GM19035 (cell line): ENCODE data around the gene LRG1.
"Not testable (repeated sequence)": the region's sequence is repeated elsewhere in the genome, so short reads cannot be mapped to it uniquely, and the experiment has no call there.

Source experiments
- ATAC-seq: cut with Tn5 transposase; IDR thresholded peaks from one replicate; pipeline ENCODE4 v1.9.1; 2021; ENCODE audit not compliant: unreplicated experiment

The LRG1 gene

DNA sequence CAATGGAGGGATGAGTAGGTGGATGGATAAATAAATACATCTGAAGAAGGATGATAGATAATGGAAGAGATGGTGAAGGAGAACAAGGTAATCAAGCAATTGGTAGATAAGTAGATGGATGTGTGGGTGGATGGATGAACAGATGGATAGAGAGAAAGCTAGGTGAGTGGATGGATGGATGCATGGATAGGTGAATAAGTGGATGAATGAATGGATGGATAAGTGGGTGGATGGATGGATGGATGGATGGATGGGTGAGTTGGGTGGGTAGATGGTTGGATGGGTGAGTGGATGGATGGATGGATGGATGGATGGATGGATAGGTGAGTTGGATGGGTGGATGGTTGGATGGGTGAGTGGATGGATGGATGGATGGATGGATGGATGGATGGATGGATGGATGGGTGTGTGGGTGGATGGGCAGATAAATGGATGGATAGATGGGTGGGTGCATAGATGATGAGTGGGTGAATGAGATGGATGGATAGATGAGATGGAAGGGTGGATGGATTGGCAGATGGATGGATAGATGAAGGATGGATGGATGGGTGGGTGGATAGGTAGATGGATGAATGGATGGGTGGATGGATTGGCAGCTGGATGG is 13.4 kb upstream of the LRG1 start:
- ATAC-seq = no peak

DNA sequence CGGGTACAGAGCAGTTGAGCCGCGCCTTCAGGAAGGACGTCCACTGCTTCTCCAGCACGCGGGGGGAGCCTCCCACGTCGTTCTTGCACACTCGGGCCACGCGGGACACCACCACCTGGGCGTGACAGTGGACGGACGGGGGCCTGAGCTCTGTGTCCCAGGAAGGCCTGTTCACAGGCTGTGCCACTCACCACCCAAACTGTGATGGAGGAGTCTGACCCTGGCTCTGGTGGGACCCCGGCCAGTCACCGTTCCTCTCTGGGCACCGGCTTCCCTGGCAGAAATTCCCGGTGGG is 12.6 kb upstream of the LRG1 start:
- no peak for ATAC-seq

DNA sequence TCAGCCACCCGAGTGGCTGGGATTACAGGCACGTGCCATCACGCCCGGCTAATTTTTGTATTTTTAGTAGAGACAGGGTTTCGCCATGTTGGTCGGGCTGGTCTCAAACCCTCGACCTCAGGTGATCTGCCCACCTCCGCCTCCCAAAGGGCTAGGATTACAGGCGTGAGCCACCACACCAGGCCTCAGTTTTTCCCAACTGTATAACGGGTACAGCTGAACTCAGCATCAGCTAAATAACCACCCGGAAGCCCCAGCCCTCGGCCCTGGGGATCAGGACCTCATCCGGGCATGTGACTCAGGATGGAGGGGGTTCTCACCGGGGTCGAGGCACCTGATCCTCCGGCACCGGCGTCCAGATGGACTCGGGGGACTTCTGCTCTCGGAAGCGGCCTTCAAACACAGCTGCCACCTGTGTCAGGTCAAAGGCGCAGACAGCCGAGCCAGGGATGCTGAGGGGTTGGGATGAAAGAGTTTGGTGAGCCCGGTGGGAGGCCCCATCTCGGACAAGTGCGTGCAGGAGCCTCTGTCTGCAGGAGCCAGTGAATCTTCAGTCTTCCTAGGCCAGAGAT is 10.7 kb upstream of the LRG1 start:
- ATAC-seq = no peak

DNA sequence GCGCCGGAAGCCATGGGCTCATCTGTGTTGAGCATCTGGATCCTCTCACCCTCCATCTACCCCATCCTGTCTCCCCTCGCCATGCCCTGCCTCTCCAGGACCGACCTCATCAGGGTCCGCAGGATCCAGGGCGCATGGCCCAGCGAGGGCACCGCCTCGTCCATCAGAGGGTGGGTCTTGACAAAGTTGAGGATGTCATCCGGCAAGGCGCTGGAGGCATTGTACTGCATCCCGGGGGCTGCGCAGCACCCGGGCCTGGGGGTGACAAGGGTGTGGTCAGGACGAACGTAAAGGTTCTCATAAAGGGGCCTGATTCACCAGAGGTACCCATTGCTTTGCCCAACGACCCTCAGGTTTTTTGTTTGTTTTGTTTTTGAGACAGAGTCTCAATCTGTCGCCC is 10.2 kb upstream of the LRG1 start:
- no peak for ATAC-seq

DNA sequence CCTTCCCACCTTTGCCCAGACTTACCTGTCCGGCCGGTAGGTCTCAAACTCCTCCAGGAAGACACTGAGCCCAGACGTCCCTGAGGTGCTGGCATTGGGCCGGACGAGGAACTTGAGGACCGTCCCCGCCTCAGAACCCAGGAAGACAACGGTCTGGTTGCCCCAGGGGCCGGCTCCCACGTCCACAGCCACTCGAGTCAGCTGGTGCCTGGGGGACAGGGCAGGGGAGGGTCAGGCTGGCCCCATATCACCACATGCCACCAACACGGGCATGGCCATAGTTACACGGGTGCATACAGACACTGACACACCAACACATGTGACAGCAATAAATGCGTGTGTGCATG is 8.4 kb upstream of the LRG1 start:
- no peak for ATAC-seq

DNA sequence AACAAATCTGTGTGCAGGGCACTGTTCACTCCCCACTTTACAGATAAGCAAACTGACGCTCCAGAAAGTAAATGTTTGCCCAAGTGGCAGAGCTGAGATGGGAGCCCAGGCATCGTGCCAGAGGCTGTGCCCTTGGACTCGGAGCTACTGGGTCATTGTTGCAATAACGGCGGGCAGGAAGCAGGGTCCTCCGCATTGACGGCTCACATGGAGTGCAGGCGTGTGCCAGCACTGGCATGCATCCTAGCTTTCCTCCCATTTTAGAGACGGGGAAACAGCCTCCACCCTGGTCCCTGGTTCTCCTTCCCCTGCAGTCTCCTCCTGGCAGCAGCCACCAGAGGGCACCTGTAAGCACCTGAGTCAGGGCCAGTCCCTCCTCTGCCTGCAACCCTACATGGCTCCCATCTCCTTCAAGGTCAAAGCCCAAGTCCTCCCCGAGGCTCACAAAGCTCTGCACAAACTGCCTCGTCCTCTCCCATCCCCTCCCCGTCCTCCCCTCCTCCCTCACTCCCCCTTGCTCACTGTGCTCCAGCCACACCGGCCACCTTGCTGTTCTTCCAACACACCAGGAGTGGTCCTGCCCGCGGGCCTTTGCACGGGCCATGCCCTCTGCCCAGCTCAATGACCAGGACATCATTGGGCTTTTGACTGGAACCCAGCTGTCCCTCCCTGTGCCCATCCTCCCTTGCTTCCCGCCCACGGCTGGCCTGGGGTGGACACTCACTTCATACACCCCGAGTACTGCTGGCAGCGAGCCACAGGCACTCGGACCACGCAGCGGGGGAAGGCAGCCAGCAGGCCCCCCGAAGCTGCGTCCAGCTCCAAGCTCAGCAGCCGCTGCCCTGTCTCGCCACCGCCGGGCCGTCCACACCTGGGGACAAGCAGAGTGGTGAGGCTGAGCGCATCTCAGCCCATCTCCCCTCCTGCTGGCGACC is 7.7 kb upstream of the LRG1 start:
- ATAC-seq = no peak

DNA sequence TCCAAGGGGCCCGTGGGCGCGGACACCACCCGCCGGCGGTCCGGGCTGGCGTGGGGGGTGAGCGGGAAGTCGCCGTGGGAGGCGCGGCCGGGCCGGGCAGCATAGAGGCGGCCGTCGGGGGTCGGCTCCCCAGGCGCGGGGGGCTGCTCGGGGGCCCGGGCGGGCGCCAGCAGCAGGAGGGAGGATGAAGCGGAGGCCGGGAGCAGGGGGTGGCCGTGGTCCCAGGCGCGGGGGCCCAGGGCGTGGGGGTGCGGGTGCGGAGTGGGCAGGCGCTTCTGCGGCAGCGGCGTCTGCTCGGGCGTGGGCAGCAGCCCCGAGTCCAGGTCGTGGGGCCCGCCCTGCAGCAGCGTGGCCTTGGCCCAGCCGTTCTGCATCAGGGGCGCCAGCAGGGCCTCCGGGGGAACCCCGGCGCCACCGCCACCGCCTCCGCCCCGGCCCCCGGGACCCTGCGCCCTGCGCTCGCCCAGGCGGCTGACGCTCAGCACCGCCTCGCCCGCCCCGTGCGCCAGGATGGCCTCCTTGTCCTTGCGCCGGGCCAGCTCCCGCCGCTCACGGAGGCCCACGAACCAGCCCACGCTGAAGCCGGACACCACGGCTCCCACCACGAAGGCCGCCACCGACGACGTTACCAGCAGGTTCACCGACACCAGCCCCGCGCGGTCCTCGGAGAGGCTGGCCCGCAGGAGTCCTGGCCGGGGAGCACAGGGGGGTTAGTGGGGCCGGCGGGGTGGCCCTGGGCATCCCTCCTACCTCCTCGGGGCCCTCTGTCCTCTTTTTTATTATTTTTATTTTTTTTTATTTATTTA is 4.2 kb upstream of the LRG1 start:
- no peak for ATAC-seq

DNA sequence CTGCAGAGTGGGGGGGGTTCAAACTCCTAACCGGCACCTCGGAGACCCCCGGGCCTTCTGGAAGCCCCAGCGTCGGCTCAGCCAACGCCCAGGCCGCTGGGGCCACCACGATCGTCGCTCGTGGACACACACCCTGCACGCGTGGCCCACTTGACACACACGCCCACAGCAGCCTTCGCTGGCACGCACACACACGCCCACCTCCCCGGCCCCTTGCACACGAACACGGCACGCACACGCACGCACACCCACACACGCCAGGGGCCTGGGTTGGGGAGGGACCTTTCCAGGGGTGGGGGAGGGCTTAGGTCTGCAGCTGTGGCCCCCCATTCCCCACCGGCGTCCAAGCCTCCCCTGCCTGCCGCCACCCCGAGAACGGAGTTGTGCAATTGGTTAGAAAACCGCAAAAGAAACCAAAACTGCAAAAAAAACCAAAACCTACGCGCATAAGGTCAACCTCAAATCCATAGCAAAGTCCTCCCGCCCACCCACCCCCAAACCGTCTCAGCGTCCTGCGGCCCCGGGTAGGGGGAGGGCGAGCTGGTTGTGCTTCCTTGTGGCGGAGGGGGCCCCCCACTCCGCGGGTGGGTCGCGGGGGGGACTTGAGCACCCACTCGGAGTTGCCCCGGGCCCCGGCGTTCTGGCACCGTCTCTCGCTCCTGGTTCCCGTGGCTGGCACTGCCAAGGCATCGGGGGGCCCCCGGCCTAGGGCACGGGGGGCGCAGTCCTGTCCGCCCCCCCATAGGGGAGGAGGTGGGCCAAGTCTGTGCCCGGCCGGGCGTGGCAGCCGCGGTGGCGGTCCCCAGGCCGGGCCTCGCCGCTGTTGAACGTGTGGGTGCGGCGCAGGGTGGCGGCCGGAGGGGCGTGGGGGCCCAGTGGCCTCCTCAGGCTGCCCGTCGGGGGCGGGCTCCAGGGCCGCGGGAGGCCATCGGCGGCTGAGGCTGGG is 3.3 kb upstream of the LRG1 start:
- no peak for ATAC-seq

DNA sequence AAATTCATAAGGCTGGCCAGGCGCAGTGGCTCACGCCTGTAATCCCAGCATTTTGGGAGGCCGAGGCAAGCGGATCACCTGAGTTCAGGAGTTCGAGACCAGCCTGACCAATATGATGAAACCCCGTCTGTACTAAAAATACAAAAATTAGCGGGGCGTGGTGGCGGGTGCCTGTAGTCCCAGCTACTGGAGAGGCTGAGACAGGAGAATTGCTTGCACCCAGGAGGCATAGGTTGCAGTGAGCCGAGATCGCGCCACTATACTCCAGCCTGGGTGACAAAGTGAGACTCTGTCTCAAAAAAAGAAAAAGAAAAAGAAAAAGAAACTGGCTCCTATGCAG is 1.9 kb upstream of the LRG1 start:
- not testable (repeated sequence) for ATAC-seq

DNA sequence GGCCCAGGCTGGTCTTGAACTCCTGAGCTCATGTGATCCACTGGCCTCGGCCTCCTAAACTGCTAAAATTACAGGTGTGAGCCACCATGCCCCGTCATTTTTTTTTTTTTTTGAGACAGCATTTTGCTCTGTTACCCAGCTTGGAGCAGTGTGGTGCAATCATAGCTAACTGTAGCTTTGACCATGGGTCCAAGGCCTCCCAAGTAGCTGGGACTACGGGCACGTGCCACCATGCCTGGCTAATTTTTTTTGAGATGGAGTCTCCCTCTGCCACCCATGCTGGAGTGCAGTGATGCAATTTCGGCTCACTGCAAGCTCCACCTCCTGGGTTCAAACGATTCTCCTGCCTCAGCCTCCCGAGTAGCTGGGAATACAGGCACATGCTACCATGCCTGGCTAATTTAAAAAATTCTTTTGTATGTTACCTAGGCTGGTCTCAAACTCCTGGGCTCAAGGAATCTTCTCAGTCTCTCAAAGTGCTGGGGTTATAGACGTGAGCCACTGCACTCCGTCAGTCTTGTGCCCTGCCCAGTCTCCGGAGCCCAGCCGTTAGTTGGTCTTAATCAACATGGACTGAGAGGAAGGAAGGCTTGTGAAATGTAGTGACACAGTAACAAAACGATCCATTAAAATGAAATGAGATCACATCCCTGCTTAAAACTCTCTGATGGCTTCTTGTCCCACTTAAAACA is 1.4 kb upstream of the LRG1 start:
- ATAC-seq = no peak

DNA sequence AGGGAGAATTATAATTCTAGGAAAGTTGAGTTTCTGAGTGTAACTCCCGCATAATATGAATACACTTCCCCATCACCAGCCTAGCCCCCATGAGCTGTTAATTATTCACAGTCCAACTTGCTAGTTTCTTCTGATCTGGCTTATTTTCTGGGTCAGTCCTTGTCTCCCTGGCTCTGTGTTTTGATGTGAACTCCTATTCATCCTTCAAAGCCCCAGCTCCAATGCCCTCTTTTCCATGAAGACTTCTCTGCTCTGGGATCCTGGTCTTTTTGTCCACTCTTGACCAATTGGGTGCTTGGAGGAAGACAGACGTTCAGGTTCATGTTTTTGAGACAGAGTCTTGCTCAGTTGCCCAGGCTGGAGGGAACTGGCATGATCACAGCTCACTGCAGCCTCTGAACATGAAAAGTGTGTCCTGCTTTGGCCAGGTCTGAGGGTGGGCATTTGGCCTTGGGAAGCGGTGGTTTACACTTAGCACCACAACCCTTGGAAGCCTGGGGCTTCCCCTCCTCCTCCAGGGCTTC is 605 bp downstream of the LRG1 start:
- ATAC-seq = no peak

DNA sequence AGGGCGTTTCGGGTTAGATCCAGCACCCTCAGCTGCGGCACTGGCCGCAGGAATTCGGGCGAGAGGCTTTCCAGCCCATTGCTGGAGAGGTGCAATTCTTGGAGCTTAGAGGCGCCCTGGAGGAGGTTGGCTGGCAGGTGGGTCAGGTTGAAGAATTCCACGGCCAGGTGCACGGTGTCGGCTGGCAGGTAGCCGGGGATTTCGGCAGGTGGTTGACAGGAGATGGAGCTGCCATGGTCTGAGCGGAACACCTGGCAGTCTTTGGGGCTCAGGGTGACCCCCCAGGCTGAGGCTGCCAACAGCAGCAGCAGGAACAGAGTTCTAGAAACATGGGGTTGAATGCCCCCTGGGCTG is 1.3 kb downstream of the LRG1 start:
- ATAC-seq = no peak

DNA sequence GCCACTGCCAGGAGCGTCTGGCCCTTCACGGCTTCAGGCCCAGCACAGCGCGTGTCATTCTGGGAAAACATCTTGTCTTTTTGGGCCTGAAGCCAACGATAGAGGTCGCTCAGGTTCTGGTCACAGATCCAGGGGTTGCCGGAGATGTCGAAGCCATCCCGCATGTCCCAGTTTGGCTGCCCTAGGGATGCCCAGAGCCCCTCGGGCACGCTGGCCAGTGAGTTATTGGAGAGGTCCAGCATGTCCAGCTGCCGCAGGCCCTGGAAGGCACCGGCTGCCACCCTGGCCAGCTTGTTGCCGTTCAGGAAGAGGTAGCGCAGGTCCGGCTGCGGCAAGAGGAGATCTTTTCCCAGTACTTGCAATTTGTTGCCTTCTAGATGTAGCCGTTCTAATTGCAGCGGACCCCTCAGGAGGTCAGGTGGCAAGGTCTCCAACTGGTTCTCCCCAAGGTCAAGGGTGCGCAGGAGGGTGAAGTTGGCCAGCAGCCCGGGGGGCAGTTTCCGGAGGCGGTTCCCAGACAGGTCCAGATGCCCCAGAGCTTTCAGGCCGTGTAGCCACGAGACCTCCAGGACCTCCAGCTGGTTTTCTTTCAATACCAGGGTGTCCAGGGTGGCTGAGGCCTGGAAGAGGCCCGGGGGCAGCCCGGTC is 1.8 kb downstream of the LRG1 start:
- ATAC-seq = no peak

DNA sequence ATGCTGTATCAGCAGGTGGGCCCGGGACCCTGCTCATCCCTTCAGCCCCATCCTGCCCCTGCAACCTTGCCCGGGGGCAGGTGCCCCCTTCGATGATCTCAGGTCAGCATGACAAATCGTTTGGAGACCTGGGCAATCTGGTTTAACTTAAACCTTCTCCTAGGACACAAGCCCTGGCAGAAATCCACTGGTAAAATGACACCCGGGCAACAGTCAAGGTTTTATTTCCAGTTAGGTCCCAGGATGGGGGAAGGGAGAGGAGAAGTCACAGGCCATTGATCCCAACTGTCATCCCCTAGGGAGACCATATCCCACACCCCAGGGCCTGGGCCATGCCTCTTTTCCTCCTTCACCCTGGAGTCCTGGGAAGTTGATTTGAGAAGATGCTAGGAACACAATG is 3.0 kb downstream of the LRG1 start:
- no peak for ATAC-seq

DNA sequence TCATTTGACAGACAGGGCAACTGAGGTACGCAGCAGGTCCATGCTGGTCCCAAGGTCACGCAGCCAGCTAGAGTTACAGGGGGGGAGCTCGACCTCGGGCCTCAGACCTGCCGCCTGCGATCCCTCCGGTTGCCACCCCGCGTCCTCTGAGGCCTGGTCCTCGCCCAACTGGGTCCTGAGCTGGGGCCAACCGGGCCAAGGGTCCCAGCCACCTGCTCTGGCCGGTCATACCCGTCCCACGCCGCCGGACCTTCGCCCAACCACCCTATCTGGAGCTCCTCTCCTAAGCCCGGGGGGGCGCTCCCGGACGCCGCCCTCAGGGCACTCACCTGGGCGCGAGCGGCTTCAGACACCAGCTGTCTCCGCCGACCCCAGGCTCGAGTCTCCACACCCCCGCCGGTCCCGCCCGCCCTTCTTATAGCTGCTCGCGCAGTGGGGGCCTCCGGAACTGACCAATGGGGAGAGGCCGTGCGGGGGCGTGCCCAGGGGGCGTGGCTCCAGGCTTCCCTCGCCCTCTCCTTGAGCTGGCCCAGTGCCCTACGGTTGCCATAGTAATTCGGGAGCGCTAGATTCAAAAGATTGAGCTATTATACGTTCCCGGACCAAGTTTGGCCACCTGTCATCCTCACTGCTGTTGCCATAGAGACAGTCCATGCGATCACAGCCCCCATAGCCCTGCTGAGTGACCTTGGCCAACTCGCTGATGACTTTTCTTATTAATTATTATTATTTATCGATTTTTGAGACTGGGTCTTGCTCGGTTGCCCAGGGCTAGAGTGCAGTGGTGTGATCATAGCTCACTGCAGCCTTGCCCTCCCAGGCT is 4.8 kb downstream of the LRG1 start, which contains the start of gene PLIN5:
TSS of gene PLIN5 (minus strand) at position 389 of the 823 bp plus-strand sequence. CDS start 1,150 bp downstream, outside the sequence.
- no peak for ATAC-seq

DNA sequence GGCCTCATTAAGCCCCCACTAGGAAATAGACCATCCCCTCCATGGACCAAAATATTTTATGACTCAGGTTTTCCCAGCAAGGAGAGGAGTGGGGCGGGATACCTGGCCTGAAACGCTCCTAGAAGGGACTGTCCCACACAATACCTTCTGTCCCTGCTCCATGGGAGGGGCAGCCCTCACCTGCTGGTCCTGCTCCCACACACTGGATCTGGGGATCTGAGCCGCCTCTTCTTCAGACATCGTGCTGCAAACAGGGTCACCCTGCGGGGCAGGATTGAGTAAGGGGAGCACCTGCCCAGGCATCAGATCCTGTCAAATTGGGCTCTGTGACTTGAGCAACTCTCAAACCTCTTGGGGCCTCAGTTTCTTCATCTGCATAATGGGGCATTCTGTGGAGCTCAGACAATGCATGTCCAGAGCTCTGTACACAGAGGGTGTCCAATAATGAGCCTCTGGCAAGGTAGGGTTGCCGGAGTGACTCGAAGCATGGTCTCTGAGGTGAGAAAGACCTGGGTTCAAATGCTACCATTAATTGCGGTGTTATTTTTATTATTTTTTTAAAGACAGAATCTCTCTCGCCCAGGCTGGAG is 5.9 kb downstream of the LRG1 start:
- ATAC-seq = no peak

DNA sequence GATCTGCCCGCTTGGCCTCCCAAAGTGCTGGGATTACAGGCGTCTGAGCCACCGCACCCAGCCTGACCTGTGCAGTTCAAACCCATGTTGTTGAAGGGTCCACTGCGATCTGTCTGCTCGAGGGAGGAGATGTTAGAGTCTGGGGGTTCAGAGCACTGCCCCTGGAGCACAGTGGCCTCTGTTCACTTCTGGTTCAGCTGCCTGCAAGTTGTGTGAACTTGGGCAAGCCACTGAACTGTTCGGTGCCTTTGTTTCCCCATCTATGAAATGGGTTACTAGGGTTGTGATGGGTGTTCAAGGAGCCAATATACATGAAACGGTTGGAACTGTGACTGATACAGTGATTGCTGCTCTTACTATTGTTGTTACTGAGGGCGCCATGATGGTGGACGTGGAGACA is 6.5 kb downstream of the LRG1 start:
- no peak for ATAC-seq

DNA sequence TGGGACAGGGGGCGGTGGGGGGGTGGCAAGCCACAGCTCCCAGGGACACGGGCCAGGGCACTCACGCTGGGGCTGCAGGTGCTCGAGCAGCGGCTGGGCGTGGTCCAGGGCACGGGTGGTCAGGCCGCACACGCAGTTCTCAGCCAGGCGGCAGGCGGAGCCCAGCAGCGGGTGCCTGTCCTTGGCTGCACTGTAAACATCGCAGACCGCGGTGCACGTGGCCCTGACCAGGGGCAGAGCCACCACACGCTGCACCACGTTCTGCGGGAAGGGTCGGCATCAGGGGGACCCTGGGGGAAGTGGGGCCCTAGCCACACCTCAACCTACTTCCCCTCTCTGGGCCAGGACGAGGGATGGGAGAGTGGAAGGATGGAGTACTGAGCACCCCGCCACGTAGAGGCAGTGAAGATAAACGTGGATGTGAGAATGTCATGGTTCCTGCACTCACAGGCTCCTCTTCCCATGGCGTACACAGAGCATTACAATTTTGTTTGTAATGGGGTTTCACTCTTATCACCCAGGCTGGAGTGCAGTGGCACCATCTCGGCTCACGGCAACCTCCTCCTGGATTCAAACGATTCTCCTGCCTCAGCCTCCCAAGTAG is 8.2 kb downstream of the LRG1 start:
- ATAC-seq = no peak
